B cell (primary cell): ENCODE data around the gene WWC2.

Source experiments
- EZH2 ChIP-seq: IDR thresholded peaks from 2 replicates; pipeline ENCODE4 v1.6.1; 2012; ENCODE audit warnings: borderline replicate concordance, low read depth, mild to moderate bottlenecking, moderate library complexity, low read length; ENCODE audit not compliant: insufficient read depth, poor library complexity, severe bottlenecking
- TF ChIP-seq, protein P1 (sequence below): fragments of 200-600 bp; IDR thresholded peaks from one replicate; pipeline ENCODE4 v1.8.0; 2022; ENCODE audit warnings: antibody characterized with exemption, mild to moderate bottlenecking

DNA sequence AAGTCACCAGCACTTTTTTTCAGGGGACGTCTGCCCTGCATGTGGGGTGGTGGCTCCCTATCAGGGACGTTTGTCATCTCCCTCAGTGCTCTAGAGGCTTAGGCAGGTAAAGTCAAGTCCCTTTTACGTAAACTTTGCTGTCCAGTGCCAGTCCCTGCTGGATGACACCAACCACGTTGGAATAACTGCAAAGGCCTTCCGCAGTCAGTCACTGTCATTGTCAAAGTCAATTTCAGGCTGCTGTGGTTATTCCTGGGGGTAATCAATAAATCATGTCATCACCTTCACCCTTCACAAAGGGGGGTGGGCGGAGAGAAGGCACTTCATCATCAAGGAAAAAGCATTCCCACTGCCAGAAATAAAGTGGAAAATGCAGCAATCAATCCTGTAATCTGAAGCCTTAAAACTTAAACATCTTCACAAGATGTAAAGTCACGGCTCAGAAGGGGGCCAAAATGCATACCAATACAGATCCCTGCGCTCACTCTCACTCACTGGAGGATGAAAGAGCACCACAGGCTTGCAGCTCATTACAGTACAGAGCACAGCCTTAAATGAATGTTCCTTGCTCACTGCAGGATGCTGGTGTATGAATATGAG is 164.8 kb downstream of the WWC2 start:
- TF ChIP-seq, protein P1, sequence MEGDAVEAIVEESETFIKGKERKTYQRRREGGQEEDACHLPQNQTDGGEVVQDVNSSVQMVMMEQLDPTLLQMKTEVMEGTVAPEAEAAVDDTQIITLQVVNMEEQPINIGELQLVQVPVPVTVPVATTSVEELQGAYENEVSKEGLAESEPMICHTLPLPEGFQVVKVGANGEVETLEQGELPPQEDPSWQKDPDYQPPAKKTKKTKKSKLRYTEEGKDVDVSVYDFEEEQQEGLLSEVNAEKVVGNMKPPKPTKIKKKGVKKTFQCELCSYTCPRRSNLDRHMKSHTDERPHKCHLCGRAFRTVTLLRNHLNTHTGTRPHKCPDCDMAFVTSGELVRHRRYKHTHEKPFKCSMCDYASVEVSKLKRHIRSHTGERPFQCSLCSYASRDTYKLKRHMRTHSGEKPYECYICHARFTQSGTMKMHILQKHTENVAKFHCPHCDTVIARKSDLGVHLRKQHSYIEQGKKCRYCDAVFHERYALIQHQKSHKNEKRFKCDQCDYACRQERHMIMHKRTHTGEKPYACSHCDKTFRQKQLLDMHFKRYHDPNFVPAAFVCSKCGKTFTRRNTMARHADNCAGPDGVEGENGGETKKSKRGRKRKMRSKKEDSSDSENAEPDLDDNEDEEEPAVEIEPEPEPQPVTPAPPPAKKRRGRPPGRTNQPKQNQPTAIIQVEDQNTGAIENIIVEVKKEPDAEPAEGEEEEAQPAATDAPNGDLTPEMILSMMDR = no peak
- TF ChIP-seq EZH2 = no peak
